Hindlimb muscle (tissue), 1 donor: ENCODE measurements around the gene THOC1. TPM values are rescaled to one million over a fixed set of nuclear protein-coding genes. Genes with fewer than 3 reads are reported as not detected.
"Not testable (repeated sequence)": the region's sequence is repeated elsewhere in the genome, so short reads cannot be mapped to it uniquely, and the experiment has no call there.

Experiments
- DNase-seq: peaks from one replicate; pipeline ENCODE4 v3.0.0-alpha.2; 2013
- polyA plus RNA-seq: library from polyadenylated mRNA; unstranded; fragments of 120-200 nt; gene quantifications from one replicate; pipeline ENCODE4 v1.2.1, GENCODE V29; 2013; ENCODE audit not compliant: insufficient read length

The THOC1 gene
- polyA plus RNA-seq = 47.0 TPM

GRCh38 chr18:267688-268552 is at the start of gene THOC1:
Gene THOC1, minus strand, starts transcription at chr18:268047. Its CDS starts 28 bp downstream, at chr18:268019.
- DNase-seq = peak; percentile 93

GRCh38 chr18:317618-318017 is 49.8 kb upstream of the THOC1 start:
- DNase-seq = no peak

GRCh38 chr18:316393-316792 is 48.5 kb upstream of the THOC1 start:
- DNase-seq = no peak

GRCh38 chr18:313931-314330 is 46.1 kb upstream of the THOC1 start:
- no peak for DNase-seq

GRCh38 chr18:312415-312814 is 44.6 kb upstream of the THOC1 start:
- DNase-seq = no peak

GRCh38 chr18:310042-310441 is 42.2 kb upstream of the THOC1 start:
- DNase-seq = no peak

GRCh38 chr18:308086-308485 is 40.2 kb upstream of the THOC1 start:
- DNase-seq = not testable (repeated sequence)

- no peak for DNase-seq
These were observed 38.9 kb upstream of the THOC1 start for GRCh38 chr18:306608-307255.

- DNase-seq = no peak
These were observed 37.2 kb upstream of the THOC1 start for GRCh38 chr18:305003-305501.

GRCh38 chr18:303607-304006 is 35.8 kb upstream of the THOC1 start:
- DNase-seq = no peak

- DNase-seq = no peak
These were observed 35.2 kb upstream of the THOC1 start for GRCh38 chr18:303011-303410.

- DNase-seq = no peak
These were observed 34.2 kb upstream of the THOC1 start for GRCh38 chr18:302097-302496.

GRCh38 chr18:297936-298335 is 30.1 kb upstream of the THOC1 start:
- no peak for DNase-seq

- DNase-seq = peak; percentile 19
These were observed 28.1 kb upstream of the THOC1 start for GRCh38 chr18:295756-296490.

GRCh38 chr18:294566-294965 is 26.7 kb upstream of the THOC1 start:
- DNase-seq = no peak

- peak; percentile 34 for DNase-seq
These were observed 25.7 kb upstream of the THOC1 start for GRCh38 chr18:293536-293935.

GRCh38 chr18:292271-292670 is 24.4 kb upstream of the THOC1 start:
- no peak for DNase-seq

- not testable (repeated sequence) for DNase-seq
These were observed 22.1 kb upstream of the THOC1 start for GRCh38 chr18:289970-290369.

GRCh38 chr18:289026-289425 is 21.2 kb upstream of the THOC1 start:
- no peak for DNase-seq

- peak; percentile 34 for DNase-seq
These were observed 18.9 kb upstream of the THOC1 start for GRCh38 chr18:286515-287310.

- DNase-seq = no peak
These were observed 18.0 kb upstream of the THOC1 start for GRCh38 chr18:285817-286216.

- no peak for DNase-seq
These were observed 7.6 kb upstream of the THOC1 start for GRCh38 chr18:275486-275885.
